ENCODE results near the gene AATK. TPM values are rescaled to one million over a fixed set of nuclear protein-coding genes. Genes with fewer than 3 reads are reported as not detected.

Gene AATK
- total and polyA plus RNA-seq, 10 of the 15 experiments (the other 5 are each of a cell fraction or from before 2014, with no cell fraction given): 0.04 TPM; not detected in 9

DNA sequence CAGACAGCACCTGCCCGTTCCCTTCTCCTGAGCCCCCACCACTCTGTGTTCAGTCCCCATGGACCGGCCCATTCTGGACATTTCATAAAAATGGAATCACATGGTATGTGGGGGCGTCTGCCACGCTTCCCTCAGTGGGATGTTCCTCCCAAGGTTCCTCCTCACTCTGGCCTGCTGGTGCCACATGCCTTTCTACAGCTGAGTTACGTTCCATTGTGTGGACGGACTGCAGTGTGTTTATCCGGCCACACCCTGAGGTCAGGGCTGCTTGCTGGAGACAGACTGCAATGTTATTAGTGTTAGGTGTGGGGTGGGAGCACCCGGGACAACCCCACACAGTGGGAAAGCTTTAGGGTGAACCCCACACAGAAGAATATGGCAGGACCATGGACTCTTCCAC, 5.9 kb upstream of the AATK start:
- 36% methylated on average over 8 of the region's 8 CpGs for WGBS (ENCODE audit: insufficient coverage, insufficient replicate concordance, low lambda C conversion rate, missing lambda C conversion rate)
- Histone ChIP-seq H2AFZ (ENCODE audit: control insufficient read depth, low read depth, low read length) (no peak overlapping the region), H3K4me1 (ENCODE audit: control insufficient read depth, insufficient read depth, low read length) (no peaks in the 10 kb centered on the region), H3K9me3 (replicated peaks; ENCODE audit: control insufficient read depth, insufficient read depth, low read length) (no peaks in the 10 kb centered on the region; the same call in 2 of the 3 replicates), H3K9ac (ENCODE audit: control insufficient read depth, insufficient read depth, low read length) (no peak overlapping the region), H3K79me2 (ENCODE audit: control insufficient read depth, insufficient read depth, low read length) (no peaks in the 10 kb centered on the region), H3K27ac (ENCODE audit: control insufficient read depth, insufficient read depth) (no peak overlapping the region), H3K4me3 (no peak overlapping the region), H3K4me2 (ENCODE audit: control insufficient read depth, insufficient read depth) (no peak overlapping the region), H3K27me3 (replicated peaks in 1 of 2; ENCODE audit: control insufficient read depth in 2 of 2, insufficient read depth in 2 of 2, low read length in 1 of 2) (no peaks in the 10 kb centered on the region; a peak in 2 of 4 replicates), H3K36me3 (ENCODE audit: control insufficient read depth in 2 of 2, insufficient read depth in 2 of 2, low read length in 1 of 2) (no peaks in the 10 kb centered on the region), H4K20me1 (ENCODE audit: control insufficient read depth, insufficient read depth) (no peaks in the 10 kb centered on the region)
- no TSS peak for BruUV-seq (replicated peaks)
- DNase-seq (ENCODE audit: low read depth, low spot score) (no peak), FAIRE-seq (no peak), ATAC-seq (no peak)
- intact Hi-C loops (cut with micrococcal nuclease; ENCODE audit: unreplicated experiment): no loop called here
- ChIA-PET RAD21 (ENCODE audit: unreplicated experiment) (no interaction called here), SMC1A (ENCODE audit: uncharacterized antibody, unreplicated experiment) (no interaction called here), POLR2A (no interaction called here), CTCF (no interaction called here)
- in situ Hi-C loops (cut with MboI): no loop called here
- no peak for TF ChIP-seq RFX5 (IDR thresholded peaks at IDR 0.05; ENCODE audit: low read depth, low read length)
- TF ChIP-seq YY1 (IDR thresholded peaks at IDR 0.05; ENCODE audit: low read depth, low read length): no peak
- TF ChIP-seq CHD1 (IDR thresholded peaks at IDR 0.05; ENCODE audit: low read depth, low read length): no peak
- TF ChIP-seq HDGF (IDR thresholded peaks at IDR 0.05): no peak
- TF ChIP-seq RUNX3 (IDR thresholded peaks at IDR 0.05; ENCODE audit: low read length): no peak
- no peak for TF ChIP-seq SUZ12 (IDR thresholded peaks at IDR 0.05; ENCODE audit: unreplicated experiment)
- TF ChIP-seq NFIC (IDR thresholded peaks at IDR 0.05; ENCODE audit: low read depth, low read length): no peak
- no peak for TF ChIP-seq ZBTB33 (IDR thresholded peaks at IDR 0.05)
- TF ChIP-seq MEF2A (IDR thresholded peaks at IDR 0.05; ENCODE audit: insufficient read depth, low read depth, low read length): no peak
- no peak for TF ChIP-seq NFYB (IDR thresholded peaks at IDR 0.05; ENCODE audit: insufficient read depth, low read depth, low read length)
- TF ChIP-seq FOS (IDR thresholded peaks at IDR 0.05; ENCODE audit: borderline replicate concordance, extremely low read depth, insufficient read length): no peak
- TF ChIP-seq RB1 (IDR thresholded peaks at IDR 0.05; ENCODE audit: borderline replicate concordance): no peak
- TF ChIP-seq TCF7 (IDR thresholded peaks at IDR 0.05; ENCODE audit: borderline replicate concordance): no peak
- no peak for TF ChIP-seq WRNIP1 (IDR thresholded peaks at IDR 0.05; ENCODE audit: borderline replicate concordance, low read depth, low read length)
- TF ChIP-seq ZNF207 (IDR thresholded peaks at IDR 0.05; ENCODE audit: borderline replicate concordance): no peak
- no peak for TF ChIP-seq HDAC2 (IDR thresholded peaks at IDR 0.05)

All from GM12878 (cell line).